ENCODE results near the gene LRFN4.
"Not testable (repeated sequence)": the region's sequence is repeated elsewhere in the genome, so short reads cannot be mapped to it uniquely, and the experiment has no call there.

The LRFN4 gene

GRCh38 chr11:66856496-66857233 is at the start of gene LRFN4:
TSS of gene LRFN4 (plus strand) at chr11:66857064. CDS start at chr11:66857745, 681 bp downstream.
- no peak for FAIRE-seq

DNA sequence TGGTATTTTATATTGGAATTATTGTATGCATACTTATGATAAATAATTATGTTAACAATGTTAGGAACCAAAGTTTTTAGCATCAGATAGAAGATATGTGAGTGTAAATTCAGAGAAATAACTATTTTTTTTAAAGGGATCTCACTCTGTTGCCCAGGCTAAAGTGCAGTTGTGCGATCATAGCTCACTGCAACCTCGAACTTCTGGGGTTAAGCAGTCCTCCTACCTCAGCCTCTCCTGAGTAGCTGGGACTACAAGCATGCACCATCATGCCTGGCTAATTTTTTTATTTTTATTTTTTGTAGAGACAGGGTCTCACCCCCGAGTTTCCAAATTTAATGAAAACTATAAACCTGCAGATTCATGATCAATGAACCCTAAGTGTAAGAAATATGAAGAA is 47.3 kb upstream of the LRFN4 start:
- no peak for FAIRE-seq

- FAIRE-seq = no peak
These were observed 46.2 kb upstream of the LRFN4 start for GRCh38 chr11:66810576-66811185.

GRCh38 chr11:66814678-66815077 is 42.2 kb upstream of the LRFN4 start:
- no peak for FAIRE-seq

DNA sequence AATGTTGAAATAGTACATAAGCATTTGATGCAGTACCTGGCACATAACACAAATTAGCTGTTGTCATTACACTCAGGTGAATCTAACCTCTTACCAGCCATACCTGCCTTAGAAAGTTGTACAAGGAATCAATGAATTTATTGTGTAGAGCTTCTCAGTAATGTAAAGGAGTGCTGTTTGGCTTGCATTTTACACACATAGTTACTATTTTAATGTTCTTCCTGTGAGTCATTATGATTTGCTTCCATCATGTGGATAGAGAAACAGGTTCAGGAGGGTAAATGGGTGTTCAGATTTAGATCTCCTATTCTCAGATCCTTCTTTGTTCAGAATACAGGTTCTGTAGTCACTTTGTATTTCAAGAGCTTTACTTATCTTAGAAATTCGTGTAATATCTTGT is 41.2 kb upstream of the LRFN4 start:
- FAIRE-seq = no peak

DNA sequence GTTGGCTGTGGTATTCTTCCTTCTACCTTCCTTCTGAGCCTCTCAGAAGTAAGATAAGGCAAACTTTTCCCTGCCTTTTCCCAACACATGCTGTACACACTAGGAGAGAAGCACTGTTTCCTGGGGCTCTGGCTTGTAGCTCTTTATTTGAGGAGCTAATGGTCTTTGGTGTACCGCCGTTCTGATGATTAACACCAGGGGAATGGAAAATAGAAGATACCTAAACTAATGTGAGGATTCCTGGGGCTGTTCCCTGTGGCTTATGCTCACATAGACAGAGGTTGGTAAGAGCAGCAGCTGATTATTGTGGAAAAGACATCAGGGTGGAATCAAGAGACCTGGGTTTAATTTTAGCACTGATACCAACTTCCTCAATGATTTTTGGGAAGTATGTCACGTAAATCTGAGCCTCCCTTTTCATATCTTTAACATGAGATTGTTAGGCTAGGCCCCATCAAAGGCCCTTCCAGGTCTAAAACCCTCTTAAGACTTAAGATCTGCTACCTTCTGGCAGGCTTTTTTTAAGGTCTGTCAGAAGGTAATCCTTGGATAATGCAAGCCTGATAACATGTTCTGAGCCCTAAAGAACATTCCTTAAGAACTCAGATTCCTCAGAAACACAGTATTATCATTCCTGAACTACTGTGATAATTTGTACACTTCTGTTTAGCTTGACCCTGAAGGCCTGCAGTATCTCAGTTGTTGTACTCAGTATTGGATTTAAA is 38.5 kb upstream of the LRFN4 start:
- no peak for FAIRE-seq

DNA sequence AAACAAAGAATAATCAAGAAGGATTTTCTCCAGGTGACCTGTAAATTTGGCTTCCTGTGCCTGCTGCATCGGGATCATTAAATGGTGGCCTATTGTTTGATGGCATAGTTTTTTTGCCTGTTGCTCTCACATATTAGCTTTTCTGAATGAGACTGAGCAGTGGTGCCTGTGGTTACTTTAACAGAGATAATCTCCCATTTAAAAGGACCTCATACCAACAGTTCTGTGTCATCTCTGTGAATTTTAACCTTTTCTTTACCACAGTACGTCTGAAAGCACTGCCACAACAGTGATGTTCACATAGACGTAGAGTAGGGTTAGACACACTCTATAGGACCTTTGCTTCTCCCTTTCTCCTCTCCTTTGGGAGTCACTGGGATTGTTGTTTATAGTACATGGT is 36.5 kb upstream of the LRFN4 start:
- FAIRE-seq = no peak

- FAIRE-seq = no peak
These were observed 36.0 kb upstream of the LRFN4 start for GRCh38 chr11:66820901-66821300.

DNA sequence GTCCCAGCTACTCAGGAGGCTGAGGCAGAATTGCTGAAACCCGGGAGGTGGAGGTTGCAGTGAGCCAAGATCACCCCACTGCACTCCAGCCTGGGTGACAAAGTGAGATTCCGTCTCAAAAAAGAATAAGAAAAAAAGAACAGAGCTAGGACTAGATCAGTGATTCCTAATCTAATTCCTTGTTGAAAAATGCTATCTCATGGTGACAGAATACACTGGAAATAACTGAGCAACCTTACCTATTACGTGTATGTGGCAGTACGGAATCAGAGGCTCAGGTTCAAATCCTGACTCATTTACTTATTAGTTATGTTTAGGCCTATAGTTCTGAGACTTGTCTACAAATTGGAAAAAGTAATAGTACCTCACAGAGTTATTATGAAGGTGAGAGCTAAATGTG is 33.2 kb upstream of the LRFN4 start:
- FAIRE-seq = no peak

- FAIRE-seq = not testable (repeated sequence)
These were observed 32.3 kb upstream of the LRFN4 start for GRCh38 chr11:66824573-66824972.

DNA sequence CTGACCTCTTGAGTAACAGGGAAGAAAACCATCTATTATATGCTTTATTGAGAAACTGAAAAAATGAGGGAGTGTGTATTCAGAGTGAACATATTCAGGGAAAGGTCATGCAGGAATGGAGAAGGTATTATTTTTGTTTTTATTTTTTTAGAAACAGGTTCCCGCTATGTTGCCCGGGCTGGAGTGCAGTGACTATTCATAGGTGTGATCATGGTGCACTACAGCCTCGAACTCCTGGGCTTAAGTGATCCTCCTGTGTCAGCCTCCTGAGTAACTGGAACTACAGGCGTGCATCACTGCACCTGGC is 22.4 kb upstream of the LRFN4 start:
- no peak for FAIRE-seq

GRCh38 chr11:66834943-66835342 is 21.9 kb upstream of the LRFN4 start:
- FAIRE-seq = no peak

DNA sequence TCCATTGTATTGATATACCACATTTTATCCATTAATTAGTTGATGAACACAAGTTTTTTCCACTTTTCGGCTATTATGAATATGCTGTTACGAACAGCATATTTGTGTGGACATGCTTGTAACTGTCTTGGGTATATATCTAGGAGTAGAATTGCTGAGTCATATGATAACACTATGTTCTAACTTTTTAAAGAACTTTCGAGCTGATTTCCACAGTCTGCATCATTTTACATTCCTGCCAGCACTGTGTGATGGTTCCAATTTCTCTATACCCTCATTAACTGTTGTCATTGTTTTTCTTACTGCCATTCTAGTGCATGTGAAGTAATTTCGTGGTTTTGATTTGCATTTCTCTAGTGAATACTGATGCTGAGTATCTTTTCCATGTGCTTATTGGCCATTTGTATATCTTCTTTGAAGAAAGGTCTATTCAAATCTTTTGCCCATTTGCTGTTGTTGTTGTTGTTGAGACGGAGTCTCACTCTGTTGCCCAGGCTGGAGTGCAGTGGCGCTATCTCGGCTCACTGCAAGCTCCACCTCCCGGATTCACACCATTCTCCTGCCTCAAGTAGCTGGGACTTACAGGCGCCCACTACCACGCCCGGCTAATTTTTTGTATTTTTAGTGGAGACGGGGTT is 21.0 kb upstream of the LRFN4 start:
- no peak for FAIRE-seq

DNA sequence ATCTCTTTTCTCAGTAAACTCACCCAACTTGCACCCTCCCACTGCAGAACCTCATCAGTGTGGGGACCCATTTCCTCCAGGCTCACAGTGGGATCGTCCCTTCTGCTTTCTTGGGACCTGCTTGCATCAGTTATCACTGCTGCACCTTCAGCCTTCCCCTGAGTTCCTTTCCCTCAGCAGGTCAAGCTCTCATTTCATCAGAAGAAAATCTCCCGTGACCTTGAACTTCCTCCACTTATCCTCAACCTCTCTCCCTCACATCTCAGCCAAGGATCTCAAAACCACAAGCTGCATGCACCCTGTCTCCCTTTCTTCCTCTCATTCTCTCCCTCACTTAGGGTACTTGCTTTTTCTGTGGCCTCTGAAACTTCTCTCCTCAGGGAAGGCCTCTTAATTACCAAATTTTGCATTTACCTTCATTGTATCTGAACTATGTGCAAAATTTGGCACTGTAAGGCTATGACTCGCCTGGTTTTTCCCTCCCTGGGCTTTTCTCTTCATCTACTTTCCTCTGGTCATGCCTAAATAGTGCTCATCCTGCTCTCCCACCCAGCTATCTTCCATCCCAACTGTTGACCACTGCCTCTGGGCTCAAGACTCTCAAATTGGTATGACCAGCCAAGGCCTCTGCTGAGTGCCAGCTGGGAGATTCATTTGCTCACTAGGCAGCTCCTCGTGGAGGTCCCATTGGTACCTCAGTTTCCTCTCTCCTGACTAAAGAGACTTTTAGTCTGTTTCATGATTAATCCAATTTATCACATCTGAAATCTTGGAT is 16.4 kb upstream of the LRFN4 start:
- FAIRE-seq = no peak

DNA sequence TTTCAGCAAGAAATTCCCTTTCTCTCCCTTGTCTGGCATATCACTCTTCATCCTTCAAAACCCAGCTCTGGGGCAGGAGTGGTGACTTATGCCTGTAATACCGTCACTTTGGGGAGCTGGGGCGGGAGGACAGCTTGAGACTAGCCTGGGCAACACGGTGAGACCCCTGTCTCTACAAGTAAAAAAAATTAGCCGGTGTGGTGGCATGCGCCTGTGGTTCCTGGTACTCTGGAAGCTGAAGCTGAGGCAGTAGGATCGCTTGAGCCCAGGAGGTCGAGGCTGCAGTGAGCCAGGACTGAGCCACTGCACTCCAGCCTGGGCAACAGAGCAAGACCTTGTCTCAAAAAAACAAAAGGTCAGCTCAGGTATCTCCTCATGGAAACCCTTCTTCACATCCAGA is 15.0 kb upstream of the LRFN4 start:
- FAIRE-seq = no peak

DNA sequence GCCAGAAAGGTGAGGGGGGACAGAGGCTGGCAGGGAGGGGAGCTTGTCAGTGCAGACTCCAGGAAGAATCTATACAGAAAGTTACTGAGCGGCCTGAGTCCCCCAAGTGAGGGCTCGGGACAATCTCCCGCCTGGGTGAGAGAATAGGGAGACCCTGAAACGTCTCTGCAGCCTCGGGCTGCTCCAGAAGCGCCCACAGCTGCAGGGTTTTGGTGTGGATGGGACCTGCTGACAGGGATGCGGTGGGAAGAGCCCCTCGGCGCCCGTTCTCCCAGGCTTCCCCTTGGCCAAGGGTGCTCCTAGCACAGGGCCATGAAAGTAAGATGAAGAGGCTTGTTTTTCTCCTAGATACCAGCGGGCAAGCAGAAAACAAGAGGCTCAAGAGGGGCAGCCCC is 14.4 kb upstream of the LRFN4 start:
- FAIRE-seq = no peak

DNA sequence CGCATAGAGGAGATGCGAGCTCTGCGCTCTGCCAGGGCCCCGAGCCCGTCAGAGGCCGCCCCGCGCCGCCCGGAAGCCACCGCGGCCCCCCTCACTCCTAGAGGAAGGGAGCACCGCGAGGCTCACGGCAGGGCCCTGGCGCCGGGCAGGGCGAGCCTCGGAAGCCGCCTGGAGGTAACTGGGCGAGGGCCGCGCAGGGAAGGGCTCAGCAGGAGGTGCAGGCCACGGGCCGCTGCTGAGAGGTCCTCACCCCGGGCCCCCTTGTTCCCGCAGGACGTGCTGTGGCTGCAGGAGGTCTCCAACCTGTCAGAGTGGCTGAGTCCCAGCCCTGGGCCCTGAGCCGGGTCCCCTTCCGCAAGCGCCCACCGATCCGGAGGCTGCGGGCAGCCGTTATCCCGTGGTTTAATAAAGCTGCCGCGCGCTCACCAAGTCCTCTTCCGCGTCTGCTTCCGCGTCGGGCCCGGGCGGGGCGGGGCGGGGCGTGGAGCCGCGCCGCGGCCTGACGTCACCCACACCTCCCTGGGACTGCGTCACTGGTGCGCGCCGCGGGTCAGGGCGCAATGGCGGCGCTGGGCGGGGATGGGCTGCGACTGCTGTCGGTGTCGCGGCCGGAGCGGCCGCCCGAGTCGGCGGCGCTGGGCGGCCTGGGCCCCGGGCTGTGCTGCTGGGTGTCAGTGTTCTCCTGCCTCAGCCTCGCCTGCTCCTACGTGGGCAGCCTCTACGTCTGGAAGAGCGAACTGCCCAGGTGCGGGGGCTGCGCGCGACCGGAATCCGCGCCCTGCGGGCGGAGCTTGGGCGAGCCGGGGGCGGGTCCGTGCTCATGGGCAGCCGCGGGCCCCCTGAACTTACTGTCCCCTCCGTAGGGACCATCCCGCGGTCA is 13.7 kb upstream of the LRFN4 start, which contains the start of gene RCE1:
Gene RCE1, plus strand, starts transcription at position 546 of the 880 bp plus-strand sequence. Its CDS starts 15 bp downstream, at position 561.
- FAIRE-seq = no peak

- no peak for FAIRE-seq
These were observed 12.9 kb upstream of the LRFN4 start for GRCh38 chr11:66843776-66844495.

GRCh38 chr11:66844496-66845142 is 12.2 kb upstream of the LRFN4 start:
- no peak for FAIRE-seq

GRCh38 chr11:66845143-66845875 is 11.6 kb upstream of the LRFN4 start:
- FAIRE-seq = no peak

All from colon (tissue), 2 donors.